ENCODE data around the gene HIPK2. TPM values are rescaled to one million over a fixed set of nuclear protein-coding genes. Genes with fewer than 3 reads are reported as not detected.

HIPK2 gene
- total RNA-seq, 1 donor from 2014 or later = 44.0 TPM

DNA sequence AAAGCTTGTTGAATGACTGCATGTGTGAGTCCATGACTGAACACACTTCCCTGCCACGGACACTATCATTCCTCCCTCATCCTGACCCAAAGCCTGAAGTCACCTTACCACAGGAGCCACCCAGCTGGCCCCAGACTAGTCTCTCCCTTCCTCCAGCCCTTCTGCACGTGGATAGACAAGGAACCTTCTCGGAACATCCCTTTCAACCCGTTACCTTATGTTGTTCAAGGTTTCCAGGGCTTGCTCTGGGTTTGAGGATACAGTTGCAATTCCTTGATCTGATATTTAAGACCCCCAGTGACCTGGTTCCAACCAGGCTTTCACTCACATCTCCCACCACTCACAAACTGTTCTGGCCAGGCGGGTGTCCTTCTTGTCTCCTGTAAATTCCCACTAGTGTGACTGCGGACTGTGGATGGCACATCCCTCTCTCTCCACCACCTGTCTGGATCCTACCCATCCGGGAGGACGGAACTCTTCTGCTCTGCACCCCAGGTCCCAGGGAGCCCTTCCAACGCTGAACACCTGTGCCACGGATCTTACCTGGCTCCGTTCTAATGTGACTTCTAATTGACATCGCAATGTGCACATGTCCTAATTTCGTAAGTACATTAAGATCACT is 62.5 kb downstream of the HIPK2 start:
- H3K36me3 ChIP-seq (ENCODE audit: control insufficient read depth, insufficient read depth, low read length) = peaks cover 8% of the 10 kb centered on the region
- H3K27me3 ChIP-seq (ENCODE audit: control insufficient read depth, insufficient read depth, low read length) = no peaks in the 10 kb centered on the region
- H3K4me3 ChIP-seq (ENCODE audit: low read depth, low read length) = no peak overlapping the region
- no peak for DNase-seq (ENCODE audit: low read depth)
- TF ChIP-seq, protein P1, sequence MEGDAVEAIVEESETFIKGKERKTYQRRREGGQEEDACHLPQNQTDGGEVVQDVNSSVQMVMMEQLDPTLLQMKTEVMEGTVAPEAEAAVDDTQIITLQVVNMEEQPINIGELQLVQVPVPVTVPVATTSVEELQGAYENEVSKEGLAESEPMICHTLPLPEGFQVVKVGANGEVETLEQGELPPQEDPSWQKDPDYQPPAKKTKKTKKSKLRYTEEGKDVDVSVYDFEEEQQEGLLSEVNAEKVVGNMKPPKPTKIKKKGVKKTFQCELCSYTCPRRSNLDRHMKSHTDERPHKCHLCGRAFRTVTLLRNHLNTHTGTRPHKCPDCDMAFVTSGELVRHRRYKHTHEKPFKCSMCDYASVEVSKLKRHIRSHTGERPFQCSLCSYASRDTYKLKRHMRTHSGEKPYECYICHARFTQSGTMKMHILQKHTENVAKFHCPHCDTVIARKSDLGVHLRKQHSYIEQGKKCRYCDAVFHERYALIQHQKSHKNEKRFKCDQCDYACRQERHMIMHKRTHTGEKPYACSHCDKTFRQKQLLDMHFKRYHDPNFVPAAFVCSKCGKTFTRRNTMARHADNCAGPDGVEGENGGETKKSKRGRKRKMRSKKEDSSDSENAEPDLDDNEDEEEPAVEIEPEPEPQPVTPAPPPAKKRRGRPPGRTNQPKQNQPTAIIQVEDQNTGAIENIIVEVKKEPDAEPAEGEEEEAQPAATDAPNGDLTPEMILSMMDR (IDR thresholded peaks at IDR 0.05; ENCODE audit: insufficient read depth, low read length, poor library complexity, severe bottlenecking) = no peak

DNA sequence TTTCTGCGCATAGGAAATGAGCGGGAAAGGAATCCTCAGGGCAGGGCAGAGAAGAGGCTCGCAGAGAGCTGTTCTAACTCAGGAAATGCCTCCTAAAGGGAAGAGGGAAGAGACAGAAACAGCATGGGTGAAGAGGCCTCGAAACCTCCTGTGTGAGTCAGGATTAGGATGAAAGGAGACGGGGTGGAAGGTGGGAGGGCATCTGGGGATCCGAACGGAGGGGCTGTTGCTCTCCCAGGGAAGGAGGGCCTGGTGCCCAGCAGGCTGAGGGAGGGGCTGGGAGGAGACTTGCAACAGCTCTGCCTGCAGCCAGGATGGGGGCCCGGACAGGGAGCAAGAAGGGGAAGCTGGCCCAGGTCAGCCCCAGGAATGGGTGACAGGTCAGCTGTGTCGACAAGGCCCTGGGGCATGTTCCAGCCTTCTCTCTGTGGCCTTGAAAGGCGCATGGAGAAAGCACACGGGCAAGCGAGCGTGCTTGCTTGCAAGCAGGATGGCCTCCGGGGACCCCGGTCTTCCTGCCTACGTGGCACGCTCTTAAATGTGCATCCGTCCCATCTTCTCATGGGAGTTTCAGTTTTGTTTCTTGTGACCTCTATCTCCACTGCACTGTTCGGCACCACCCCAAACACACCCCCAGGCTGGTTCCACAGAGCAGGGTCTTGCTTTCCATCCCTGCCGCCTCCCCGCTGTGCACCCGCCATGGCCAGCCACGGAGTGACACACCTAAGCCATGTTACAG is 63.5 kb downstream of the HIPK2 start:
- DNase-seq (ENCODE audit: low read depth) = no peak
- Histone ChIP-seq H3K4me3 (ENCODE audit: low read depth, low read length) (no peak overlapping the region), H3K27me3 (ENCODE audit: control insufficient read depth, insufficient read depth, low read length) (no peaks in the 10 kb centered on the region), H3K36me3 (ENCODE audit: control insufficient read depth, insufficient read depth, low read length) (peaks cover 8% of the 10 kb centered on the region)
- TF ChIP-seq, protein P1 (IDR thresholded peaks at IDR 0.05; ENCODE audit: insufficient read depth, low read length, poor library complexity, severe bottlenecking) = no peak

DNA sequence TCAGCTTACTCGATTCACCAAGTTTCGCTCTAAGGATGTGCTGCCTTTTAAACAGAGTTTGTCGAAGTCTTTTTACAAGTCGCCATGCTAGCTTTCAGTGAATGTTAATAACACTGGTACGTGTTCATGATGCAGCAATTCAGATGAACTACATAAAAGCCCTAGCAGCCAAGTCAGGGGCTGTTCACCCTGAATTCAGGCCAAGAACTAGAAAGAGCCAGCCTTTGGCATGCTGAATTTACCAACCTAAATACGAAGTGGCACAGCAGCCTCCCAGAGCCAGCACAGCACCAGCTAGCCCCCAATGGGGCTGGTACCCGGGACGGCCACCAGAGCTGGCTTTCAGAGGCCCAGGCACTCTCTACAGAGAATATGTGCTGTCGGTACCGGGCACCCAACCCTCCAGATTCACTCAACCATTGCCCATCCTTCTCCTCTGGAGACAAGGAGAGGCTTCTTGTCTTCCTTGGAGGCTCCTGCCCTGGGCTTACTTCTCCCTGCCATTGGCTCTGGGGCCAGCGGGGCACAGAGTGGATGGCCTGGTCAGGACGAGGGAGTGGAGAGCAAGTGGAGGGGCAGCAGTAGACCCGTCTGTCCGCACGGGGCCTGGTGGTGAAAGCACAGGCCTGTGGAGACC is 64.2 kb downstream of the HIPK2 start:
- no peak overlapping the region for H3K4me3 ChIP-seq (ENCODE audit: low read depth, low read length)
- H3K36me3 ChIP-seq (ENCODE audit: control insufficient read depth, insufficient read depth, low read length) = peaks cover 8% of the 10 kb centered on the region
- TF ChIP-seq, protein P1 (IDR thresholded peaks at IDR 0.05; ENCODE audit: insufficient read depth, low read length, poor library complexity, severe bottlenecking) = no peak
- no peaks in the 10 kb centered on the region for H3K27me3 ChIP-seq (ENCODE audit: control insufficient read depth, insufficient read depth, low read length)
- DNase-seq (ENCODE audit: low read depth) = no peak

DNA sequence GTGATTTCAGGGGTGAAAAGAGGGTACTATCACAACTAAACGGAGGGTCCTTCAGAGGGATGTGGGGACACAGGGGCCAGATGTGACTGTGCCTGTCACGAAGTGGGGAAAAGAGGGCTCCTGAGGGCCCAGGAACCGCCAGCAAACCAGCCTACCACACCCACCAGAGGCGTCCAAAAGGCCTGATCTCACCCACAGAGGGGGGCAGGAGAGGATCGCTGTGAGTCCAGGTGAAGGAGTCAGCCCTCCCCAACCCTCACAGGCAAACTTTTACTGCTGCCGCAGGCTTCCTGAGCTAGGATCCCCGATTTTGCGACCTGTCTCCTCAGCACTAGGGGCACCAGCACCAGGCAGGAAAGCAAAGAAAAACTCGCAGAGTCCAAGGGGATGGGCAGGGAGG is 64.7 kb downstream of the HIPK2 start:
- DNase-seq (ENCODE audit: low read depth) = no peak
- Histone ChIP-seq H3K36me3 (ENCODE audit: control insufficient read depth, insufficient read depth, low read length) (peaks cover 8% of the 10 kb centered on the region), H3K27me3 (ENCODE audit: control insufficient read depth, insufficient read depth, low read length) (no peaks in the 10 kb centered on the region), H3K4me3 (ENCODE audit: low read depth, low read length) (no peak overlapping the region)
- TF ChIP-seq, protein P1 (IDR thresholded peaks at IDR 0.05; ENCODE audit: insufficient read depth, low read length, poor library complexity, severe bottlenecking) = no peak

DNA sequence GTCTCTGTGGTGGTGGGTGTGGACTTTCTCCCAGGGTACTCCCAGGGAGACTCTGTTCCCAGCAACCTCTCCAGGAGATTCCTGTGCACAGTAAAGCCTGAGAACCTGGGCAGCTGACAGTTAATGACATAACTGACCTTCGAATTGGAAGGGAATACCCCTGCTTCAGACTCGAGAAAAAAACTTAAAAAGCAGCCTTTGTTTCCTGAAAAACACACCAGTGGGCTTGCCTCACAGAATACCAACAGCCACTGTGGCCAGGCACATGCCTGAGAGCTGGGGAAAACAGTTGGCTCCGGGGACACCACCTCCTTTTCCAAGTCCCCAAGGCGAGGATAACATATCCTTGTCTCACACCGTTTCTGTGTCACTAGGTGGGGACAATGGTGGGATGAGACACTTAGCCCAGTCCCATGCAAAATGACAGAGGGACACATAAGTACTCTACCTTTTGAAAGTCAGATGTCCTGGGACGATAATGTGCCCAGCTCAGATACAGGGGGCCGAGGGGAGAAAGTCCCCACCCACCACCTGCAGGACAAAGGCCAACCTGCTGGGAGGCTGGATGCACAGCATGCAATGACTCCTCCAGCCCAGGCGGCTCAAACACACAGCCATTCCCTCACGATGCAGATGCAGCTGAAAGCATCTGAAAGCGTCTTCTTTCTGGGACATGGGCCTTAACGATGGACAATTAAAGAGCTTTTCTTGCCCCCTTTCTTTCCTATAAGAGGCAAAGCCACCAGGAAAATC is 65.6 kb downstream of the HIPK2 start:
- Histone ChIP-seq H3K27me3 (ENCODE audit: control insufficient read depth, insufficient read depth, low read length) (no peaks in the 10 kb centered on the region), H3K4me3 (ENCODE audit: low read depth, low read length) (no peak overlapping the region), H3K36me3 (ENCODE audit: control insufficient read depth, insufficient read depth, low read length) (peaks cover 9% of the 10 kb centered on the region)
- TF ChIP-seq, protein P1 (IDR thresholded peaks at IDR 0.05; ENCODE audit: insufficient read depth, low read length, poor library complexity, severe bottlenecking) = no peak
- no peak for DNase-seq (ENCODE audit: low read depth)

Data from kidney epithelial cell (primary cell).